ENCODE measurements around the gene TPI1.

The TPI1 gene

DNA sequence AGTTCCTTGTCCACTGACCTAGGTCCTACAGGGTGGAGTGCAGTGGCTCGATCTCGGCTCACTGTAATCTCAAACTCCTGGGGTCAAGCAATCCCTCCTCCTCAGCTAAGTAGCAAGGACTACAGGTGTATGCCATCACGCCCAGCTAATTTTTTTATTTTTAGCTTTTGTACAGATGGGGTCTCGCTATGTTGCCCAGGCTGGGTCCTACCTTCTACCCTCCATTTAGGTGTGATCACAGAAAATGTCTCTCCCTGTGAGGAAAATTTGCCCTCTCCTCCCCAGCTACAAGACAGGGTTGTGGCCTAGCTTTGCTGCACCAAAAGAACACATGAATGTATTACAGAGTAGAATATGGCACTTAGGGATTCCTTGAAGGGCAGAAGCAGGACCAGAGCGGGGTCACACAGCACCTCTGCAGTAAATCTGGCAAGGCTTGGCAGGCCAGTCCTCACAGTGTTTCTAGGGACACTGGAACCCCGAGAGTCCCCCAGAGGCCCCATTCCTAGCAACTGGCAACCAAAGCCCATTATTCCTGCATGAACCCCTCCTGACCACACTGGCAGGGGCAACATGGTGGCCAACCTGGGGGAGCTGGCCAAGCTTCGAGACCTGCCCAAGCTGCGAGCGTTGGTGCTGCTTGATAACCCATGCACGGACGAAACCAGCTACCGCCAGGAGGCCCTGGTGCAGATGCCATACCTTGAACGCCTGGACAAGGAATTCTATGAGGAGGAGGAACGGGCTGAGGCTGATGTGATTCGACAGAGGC, 45.0 kb downstream of the TPI1 start:
- no peak for DNase-seq (ENCODE audit: low read depth)
- no peak for TF ChIP-seq CTCF (conservative IDR thresholded peaks at IDR 0.05; ENCODE audit: low read depth, low read length)
- no peak overlapping the region for H3K4me3 ChIP-seq (ENCODE audit: low read length)

DNA sequence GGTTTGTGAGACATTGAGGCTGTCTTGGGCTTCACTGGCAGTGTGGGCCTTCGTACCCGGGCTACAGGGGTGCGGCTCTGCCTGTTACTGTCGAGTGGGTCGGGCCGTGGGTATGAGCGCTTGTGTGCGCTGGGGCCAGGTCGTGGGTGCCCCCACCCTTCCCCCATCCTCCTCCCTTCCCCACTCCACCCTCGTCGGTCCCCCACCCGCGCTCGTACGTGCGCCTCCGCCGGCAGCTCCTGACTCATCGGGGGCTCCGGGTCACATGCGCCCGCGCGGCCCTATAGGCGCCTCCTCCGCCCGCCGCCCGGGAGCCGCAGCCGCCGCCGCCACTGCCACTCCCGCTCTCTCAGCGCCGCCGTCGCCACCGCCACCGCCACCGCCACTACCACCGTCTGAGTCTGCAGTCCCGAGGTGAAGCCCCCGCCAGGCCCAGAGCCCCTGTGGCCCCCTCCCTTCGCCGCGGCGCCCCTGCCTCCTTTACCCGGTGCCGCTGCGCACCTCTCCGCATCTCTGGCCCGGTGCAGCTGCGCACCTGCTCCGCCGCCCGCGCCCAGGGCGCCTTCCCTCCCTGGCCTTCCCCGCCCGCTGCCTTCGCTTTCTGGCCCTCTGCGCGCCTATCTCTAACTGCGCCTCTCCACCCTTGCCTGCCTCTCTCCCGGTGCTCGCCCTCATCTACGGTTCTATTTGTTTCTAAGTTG, 47.1 kb downstream of the TPI1 start, which contains the start of gene ENO2:
TSS of gene ENO2 (plus strand) at position 335 of the 701 bp plus-strand sequence. CDS start 1,253 bp downstream, outside the sequence.
- DNase-seq (ENCODE audit: low read depth): no peak
- no peak for TF ChIP-seq CTCF (conservative IDR thresholded peaks at IDR 0.05; ENCODE audit: low read depth, low read length)
- peak within 1 kb of the TSS; percentile 82 for H3K4me3 ChIP-seq (ENCODE audit: low read length)

GRCh38 chr12:6914947-6915788, 47.8 kb downstream of the TPI1 start:
- no peak for TF ChIP-seq CTCF (conservative IDR thresholded peaks at IDR 0.05; ENCODE audit: low read depth, low read length)
- peak overlapping the region; percentile 82 for H3K4me3 ChIP-seq (ENCODE audit: low read length)
- DNase-seq (ENCODE audit: low read depth): no peak

- H3K4me3 ChIP-seq (ENCODE audit: low read length): peak overlapping the region; percentile 82
- no peak for DNase-seq (ENCODE audit: low read depth)
- TF ChIP-seq CTCF (conservative IDR thresholded peaks at IDR 0.05; ENCODE audit: low read depth, low read length): no peak
Measured at GRCh38 chr12:6915789-6916285, 48.5 kb downstream of the TPI1 start.

GRCh38 chr12:6916426-6917200, 49.3 kb downstream of the TPI1 start:
- H3K4me3 ChIP-seq (ENCODE audit: low read length): peak overlapping the region; percentile 82

More at GRCh38 chr12:6916426-6917200, 49.3 kb downstream of the TPI1 start:
- TF ChIP-seq CTCF (conservative IDR thresholded peaks at IDR 0.05; ENCODE audit: low read depth, low read length): no peak
- no peak for DNase-seq (ENCODE audit: low read depth)
